PC-9 (cell line): ENCODE data around the gene NCOA5.

Experiments
- CTCF ChIP-seq: fragments of 200-600 bp; sonication (generic); conservative IDR thresholded peaks from 2 replicates; pipeline ENCODE4 v1.6.1; 2017; ENCODE audit warnings: mixed run types, antibody characterized with exemption, mild to moderate bottlenecking, moderate library complexity
- EZH2 ChIP-seq: fragments of 200-600 bp; sonication (generic); IDR thresholded peaks from 2 replicates; pipeline ENCODE4 v1.8.0; 2017; ENCODE audit warnings: antibody characterized with exemption, low read depth

GRCh38 chr20:46129955-46130481, 40.3 kb upstream of the NCOA5 start:
- no peak for TF ChIP-seq CTCF
- TF ChIP-seq EZH2 = no peak
